AG09309 (cell line): ENCODE measurements around the gene MRC2.

Experiments
- DNase-seq: peaks from one replicate; pipeline ENCODE4 v3.0.0-alpha.2; 2010; ENCODE audit warnings: low read depth
- H3K4me3 ChIP-seq: 2 replicates; pipeline ENCODE4 v1.5.1; 2011; ENCODE audit warnings: mild to moderate bottlenecking, low read depth, low read length, moderate library complexity; ENCODE audit not compliant: control insufficient read depth
- TF ChIP-seq, protein P1 (sequence below): IDR thresholded peaks from 2 replicates; pipeline ENCODE4 v1.5.1; 2011; ENCODE audit warnings: mild to moderate bottlenecking, low read depth, low read length, inconsistent platforms; ENCODE audit not compliant: insufficient read depth, control insufficient read depth; ENCODE audit errors: missing control alignments

Gene MRC2

DNA sequence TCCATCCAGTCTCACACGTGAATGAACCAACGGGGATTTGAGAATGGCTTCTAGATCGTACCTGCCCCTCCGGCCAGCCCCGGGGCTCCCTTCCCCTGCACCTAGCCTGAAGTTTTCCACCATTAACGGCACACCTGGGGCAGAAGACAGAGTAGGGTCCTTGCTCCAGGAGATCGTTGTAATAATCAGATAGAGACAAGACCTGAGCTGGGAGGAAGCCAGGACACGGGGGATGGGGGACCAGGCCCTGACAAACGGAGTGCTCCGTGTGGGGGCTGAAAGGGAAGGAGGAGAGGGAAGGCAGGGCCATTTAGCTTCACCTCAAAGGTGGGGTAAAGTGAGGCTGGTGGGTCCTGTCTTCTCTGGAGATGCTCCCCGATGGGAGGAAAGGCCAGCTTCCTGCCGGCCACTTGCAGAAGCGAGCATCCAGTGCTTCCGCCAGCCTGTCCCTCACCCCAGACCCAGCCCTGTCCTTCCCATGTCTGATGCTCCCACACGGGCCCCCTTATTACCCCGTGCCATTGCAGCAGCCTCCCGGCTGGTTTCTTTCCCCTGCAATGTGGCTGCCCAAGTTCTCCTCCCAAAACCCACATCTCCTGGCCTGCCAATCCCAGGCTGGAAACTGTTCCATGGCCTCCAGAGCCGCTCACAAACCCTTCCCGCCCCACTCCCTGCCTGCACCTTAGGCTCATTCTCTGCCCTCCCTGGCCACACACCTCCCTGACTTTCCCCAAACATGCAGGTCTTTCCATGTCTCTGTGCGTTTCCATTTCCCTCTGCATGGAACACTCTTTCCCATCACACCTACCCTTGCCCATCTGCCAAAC is 79.3 kb downstream of the MRC2 start:
- DNase-seq = no peak
- TF ChIP-seq, protein P1, sequence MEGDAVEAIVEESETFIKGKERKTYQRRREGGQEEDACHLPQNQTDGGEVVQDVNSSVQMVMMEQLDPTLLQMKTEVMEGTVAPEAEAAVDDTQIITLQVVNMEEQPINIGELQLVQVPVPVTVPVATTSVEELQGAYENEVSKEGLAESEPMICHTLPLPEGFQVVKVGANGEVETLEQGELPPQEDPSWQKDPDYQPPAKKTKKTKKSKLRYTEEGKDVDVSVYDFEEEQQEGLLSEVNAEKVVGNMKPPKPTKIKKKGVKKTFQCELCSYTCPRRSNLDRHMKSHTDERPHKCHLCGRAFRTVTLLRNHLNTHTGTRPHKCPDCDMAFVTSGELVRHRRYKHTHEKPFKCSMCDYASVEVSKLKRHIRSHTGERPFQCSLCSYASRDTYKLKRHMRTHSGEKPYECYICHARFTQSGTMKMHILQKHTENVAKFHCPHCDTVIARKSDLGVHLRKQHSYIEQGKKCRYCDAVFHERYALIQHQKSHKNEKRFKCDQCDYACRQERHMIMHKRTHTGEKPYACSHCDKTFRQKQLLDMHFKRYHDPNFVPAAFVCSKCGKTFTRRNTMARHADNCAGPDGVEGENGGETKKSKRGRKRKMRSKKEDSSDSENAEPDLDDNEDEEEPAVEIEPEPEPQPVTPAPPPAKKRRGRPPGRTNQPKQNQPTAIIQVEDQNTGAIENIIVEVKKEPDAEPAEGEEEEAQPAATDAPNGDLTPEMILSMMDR = no peak
- no peak overlapping the region for H3K4me3 ChIP-seq

DNA sequence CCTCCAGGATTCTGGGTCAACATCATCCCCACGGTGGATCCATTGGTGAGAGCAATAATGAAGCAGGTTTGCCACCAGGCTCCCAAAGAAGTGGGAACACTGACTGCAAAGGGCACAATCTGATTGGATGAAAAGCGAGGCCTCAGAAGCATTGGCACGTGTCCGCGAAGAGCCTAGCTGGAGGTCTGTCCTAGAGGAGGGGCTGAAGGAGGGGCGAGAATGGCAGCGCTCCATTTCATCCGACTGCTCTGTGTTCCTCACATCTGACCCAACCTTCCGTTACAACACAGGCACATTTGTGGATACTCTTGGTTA is 79.9 kb downstream of the MRC2 start:
- H3K4me3 ChIP-seq = no peak overlapping the region
- TF ChIP-seq, protein P1 = no peak
- no peak for DNase-seq

DNA sequence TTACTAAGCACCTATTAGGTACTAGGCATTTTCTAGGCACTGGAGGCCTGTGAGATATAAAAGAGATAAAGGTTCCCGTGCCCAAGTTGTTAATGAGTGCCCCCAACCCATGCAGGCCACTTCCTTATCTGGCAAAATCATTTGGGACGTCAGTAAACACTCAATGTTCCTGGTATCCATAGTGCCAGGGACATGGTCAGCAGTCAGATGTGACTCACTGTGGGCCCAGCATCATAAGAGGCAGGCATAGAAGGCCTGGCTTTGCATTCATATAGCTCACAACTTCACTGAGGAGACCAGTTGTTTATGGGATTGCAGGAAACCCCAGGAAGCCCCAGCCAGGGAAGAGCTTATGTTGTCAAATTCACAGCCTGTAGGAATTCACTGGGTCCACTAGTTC is 81.1 kb downstream of the MRC2 start:
- TF ChIP-seq, protein P1 = no peak
- no peak for DNase-seq
- no peak overlapping the region for H3K4me3 ChIP-seq

DNA sequence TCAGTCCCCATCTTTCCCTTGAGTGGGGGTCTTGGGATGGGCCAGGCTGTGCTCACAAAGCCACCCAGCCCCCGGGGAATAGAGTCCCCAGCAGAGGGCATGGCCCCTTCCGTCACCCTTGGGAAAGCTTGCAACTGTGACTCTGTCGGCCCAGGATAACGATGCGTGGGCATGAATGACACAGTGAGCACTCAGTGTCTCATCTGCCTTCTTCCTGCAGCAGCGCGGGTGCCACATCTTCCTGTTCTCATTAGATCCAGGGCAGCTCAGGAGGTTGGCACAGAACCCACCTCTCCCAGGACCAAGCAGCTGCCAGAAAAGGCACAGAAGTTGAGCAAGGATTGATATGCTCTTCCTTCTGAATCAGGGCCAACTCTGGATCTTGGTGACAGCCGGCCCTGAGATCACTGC is 84.7 kb downstream of the MRC2 start:
- no peak for DNase-seq
- TF ChIP-seq, protein P1 = no peak

DNA sequence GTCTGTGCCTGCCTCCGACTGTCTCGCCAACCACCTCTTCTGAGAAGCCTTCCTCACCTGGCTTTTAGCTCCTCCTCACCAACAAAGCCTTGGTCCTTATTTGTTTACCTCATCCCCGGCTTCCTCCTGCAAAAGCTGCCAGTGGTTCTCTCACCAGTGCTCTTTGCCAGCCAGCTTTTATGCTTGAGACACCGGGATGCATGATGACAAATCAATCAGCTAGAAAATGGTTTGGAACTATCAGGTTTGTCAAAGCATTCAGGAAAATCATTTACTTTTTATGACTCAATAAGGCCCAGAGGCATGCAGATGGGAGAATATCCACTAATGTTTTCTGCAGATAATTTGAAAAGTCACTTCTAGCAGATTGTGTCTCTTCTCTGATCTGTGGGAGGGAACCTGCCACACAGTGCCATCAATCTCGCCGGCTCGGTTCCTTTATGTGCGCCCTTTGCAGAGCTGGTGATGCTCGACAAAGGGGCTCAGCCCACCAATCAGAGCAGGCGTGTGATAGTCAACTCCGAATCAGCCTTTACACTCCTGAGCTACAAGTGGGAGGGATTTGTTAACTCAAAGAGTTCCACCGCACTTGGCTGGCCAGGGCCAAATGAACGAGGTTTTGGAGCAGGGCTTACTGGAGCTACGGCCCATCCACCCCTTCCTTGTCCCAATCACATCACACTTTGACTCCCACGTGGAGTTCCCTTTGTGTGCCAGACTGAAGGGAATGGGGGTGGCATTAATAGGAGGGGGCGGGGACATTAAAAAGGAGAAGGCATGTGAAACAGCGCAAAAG is 85.8 kb downstream of the MRC2 start:
- TF ChIP-seq, protein P1 = no peak
- H3K4me3 ChIP-seq = no peak overlapping the region
- no peak for DNase-seq

More for the DNA sequence above, 84.7 kb downstream of the MRC2 start:
- no peak overlapping the region for H3K4me3 ChIP-seq

DNA sequence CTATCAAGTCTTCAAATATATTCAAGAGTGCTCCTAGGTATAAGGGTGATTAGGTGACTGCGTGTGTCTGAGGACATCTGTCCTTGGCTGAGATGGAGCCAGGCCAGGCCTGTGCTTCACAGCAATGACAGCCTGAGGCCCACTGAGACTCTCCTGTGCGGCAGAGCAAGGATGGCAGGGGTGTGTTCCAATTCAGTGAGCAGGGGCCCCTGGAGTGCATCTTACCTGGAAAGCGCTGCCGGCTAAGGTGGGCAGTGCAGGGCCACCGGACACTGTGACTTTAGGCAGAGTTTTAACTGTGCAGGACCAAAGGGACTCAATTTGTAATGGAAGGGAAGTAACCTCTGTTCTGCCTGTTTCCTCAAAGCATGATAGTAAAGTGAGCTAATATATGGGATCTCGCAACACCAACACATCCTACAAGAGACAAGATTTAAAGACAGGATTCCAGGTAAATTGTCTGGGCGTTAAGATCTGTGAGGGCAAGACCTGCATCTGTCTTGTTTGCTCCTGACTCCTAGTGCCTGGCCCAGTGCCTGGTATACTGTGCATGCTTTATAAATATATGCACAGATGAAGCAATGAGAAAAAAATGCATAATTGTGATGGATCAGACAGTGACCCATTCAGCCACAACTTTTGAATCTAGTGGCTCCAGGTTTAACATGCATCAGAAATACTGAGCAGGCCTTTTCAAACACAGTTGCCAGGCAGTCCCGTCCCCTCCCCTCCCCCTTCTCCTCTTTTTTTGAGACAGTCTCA is 86.7 kb downstream of the MRC2 start:
- DNase-seq = no peak
- TF ChIP-seq, protein P1 = no peak
- no peak overlapping the region for H3K4me3 ChIP-seq
